ENCODE measurements around the gene C12orf57. TPM values are rescaled to one million over a fixed set of nuclear protein-coding genes. Genes with fewer than 3 reads are reported as not detected.

The C12orf57 gene
- total and polyA plus RNA-seq, 10 of the 15 experiments (the other 5 are each of a cell fraction or from before 2014, with no cell fraction given): 64.5 to 377 (median 211) TPM

- H3K4me3 ChIP-seq: no peak overlapping the region
- CTCF ChIA-PET: no interaction called here
- no peaks in the 10 kb centered on the region for H3K9me3 ChIP-seq (replicated peaks; ENCODE audit: control insufficient read depth, insufficient read depth, low read length)
- POLR2A ChIA-PET: interaction anchor here (1.0 kb wide), 1 partner anchor 13 kb away, joined by 4 read pairs; no protein-coding TSS in a partner anchor
- no peak overlapping the region for H3K27ac ChIP-seq (ENCODE audit: control insufficient read depth, insufficient read depth)
- peaks cover 4 to 7% of the 10 kb centered on the region in 2 experiments; a peak in 3 of 4 replicates for H3K36me3 ChIP-seq (ENCODE audit: control insufficient read depth in 2 of 2, insufficient read depth in 2 of 2, low read length in 1 of 2)
- RAD21 ChIA-PET (ENCODE audit: unreplicated experiment): no interaction called here
- DNase-seq (ENCODE audit: low read depth, low spot score) (no peak), ATAC-seq (no peak), FAIRE-seq (no peak)
- H3K9ac ChIP-seq (ENCODE audit: control insufficient read depth, insufficient read depth, low read length): no peak overlapping the region
- WGBS (ENCODE audit: insufficient coverage, insufficient replicate concordance, low lambda C conversion rate, missing lambda C conversion rate): 98% methylated on average over 11 of the region's 11 CpGs
- no peak overlapping the region for H3K4me2 ChIP-seq (ENCODE audit: control insufficient read depth, insufficient read depth)
- no peaks in the 10 kb centered on the region for H4K20me1 ChIP-seq (ENCODE audit: control insufficient read depth, insufficient read depth)
- no peak overlapping the region for H2AFZ ChIP-seq (ENCODE audit: control insufficient read depth, low read depth, low read length)
- in situ Hi-C loops (cut with MboI): no loop called here
- BruUV-seq (replicated peaks): TSS peak; percentile 45
- H3K27me3 ChIP-seq (replicated peaks in 1 of 2; ENCODE audit: control insufficient read depth in 2 of 2, insufficient read depth in 2 of 2, low read length in 1 of 2): no peaks in the 10 kb centered on the region
- no peak for TF ChIP-seq RBBP5 (conservative IDR thresholded peaks at IDR 0.05)
- TF ChIP-seq ATF3 (IDR thresholded peaks at IDR 0.05; ENCODE audit: borderline replicate concordance, extremely low read depth, low read depth, low read length): no peak
- no peak for TF ChIP-seq YBX1 (IDR thresholded peaks at IDR 0.05)
- SMC1A ChIA-PET (ENCODE audit: uncharacterized antibody, unreplicated experiment): interaction anchor here (1.0 kb wide), 1 partner anchor 12 kb away, joined by 3 read pairs; no protein-coding TSS in a partner anchor
- no peaks in the 10 kb centered on the region for H3K79me2 ChIP-seq (ENCODE audit: control insufficient read depth, insufficient read depth, low read length)
- no peaks in the 10 kb centered on the region for H3K4me1 ChIP-seq (ENCODE audit: control insufficient read depth, insufficient read depth, low read length)
- intact Hi-C loops (cut with micrococcal nuclease; ENCODE audit: unreplicated experiment): no loop called here
These were observed 44.2 kb downstream of the C12orf57 start for GRCh38 chr12:6987956-6988553.

MicroRNAs encoded within 50 kb of the gene (microRNA counts, 767-probe panel; counts per million panel counts)
- microRNA hsa-miR-141-3p (1,705 counts per million, percentile 66 among the panel's probes with 10 or more counts), microRNA hsa-miR-200c-3p (2,249 counts per million, percentile 80 among the panel's probes with 10 or more counts)

Small RNA genes within 50 kb of the gene (microRNA-seq; reads per million reads assigned to microRNA genes)
- gene MIR141 (102 reads per million, percentile 74 among the genes with 10 or more reads in this experiment), gene MIR200C (663 reads per million, percentile 86 among the genes with 10 or more reads in this experiment)

Small RNA genes within 50 kb of the gene (small RNA-seq; reads per million reads assigned to genes)
- gene MIR141: 56.2 reads per million, percentile 99 among the genes with 10 or more reads in this experiment
- gene MIR200C: 2.6 reads per million, percentile 71 among the genes with 10 or more reads in this experiment
- not detected for gene RNU7-1
- 16.2 reads per million, percentile 97 among the genes with 10 or more reads in this experiment for gene SCARNA12

Other genes starting within 250 kb of the C12orf57 start
Only the 7 nearest of the 27 such genes appear.
- 2.8 and 4.7 TPM in 2 replicates for gene LRRC23, start 39.2 kb upstream of the C12orf57 start, total RNA-seq (2014; rRNA removed)
- gene LRRC23, start 39.2 kb upstream of the C12orf57 start, total RNA-seq (2014; rRNA removed; fragmentation: Illumina TruSeq; extraction: Trizol): 4.0 and 4.3 TPM in 2 replicates
- 3.1 and 3.8 TPM in 2 replicates for gene LRRC23, start 39.2 kb upstream of the C12orf57 start, total RNA-seq (2021)
- gene LRRC23, start 39.2 kb upstream of the C12orf57 start, polyA plus RNA-seq (2011; rRNA removed): 5.6 and 6.9 TPM in 2 replicates
- gene LRRC23, start 39.2 kb upstream of the C12orf57 start, polyA plus RNA-seq (2014; fragmentation: Illumina TruSeq; extraction: Trizol): 5.2 and 5.4 TPM in 2 replicates
- gene LRRC23, start 39.2 kb upstream of the C12orf57 start, polyA plus RNA-seq (2014; fragmentation: Nextera tagmentation; extraction: Ambion mirVana): 1 to 10 TPM; 1.4 to 2.5 TPM
- 3.1 and 3.3 TPM in 2 replicates for gene LRRC23, start 39.2 kb upstream of the C12orf57 start, polyA plus RNA-seq (2014; rRNA removed)
- 1 to 10 TPM; 3.5 to 5.4 TPM for gene LRRC23, start 39.2 kb upstream of the C12orf57 start, polyA plus RNA-seq (2016; fragmentation: Nextera tagmentation; extraction: Ambion mirVana)
- gene ENO2, start 29.4 kb upstream of the C12orf57 start, total RNA-seq (2014; rRNA removed): 24.8 and 28.0 TPM in 2 replicates
- gene ENO2, start 29.4 kb upstream of the C12orf57 start, total RNA-seq (2014; rRNA removed; fragmentation: Illumina TruSeq; extraction: Trizol): 25.3 and 25.8 TPM in 2 replicates
- 65.4 and 65.5 TPM in 2 replicates for gene ENO2, start 29.4 kb upstream of the C12orf57 start, total RNA-seq (2021)
- 159 and 196 TPM in 2 replicates for gene ENO2, start 29.4 kb upstream of the C12orf57 start, polyA plus RNA-seq (2011; rRNA removed)
- gene ENO2, start 29.4 kb upstream of the C12orf57 start, polyA plus RNA-seq (2014; fragmentation: Illumina TruSeq; extraction: Trizol): 59.1 and 61.1 TPM in 2 replicates
- gene ENO2, start 29.4 kb upstream of the C12orf57 start, polyA plus RNA-seq (2014; fragmentation: Nextera tagmentation; extraction: Ambion mirVana): 10 to 100 TPM; 37.3 to 42.1 TPM
- gene ENO2, start 29.4 kb upstream of the C12orf57 start, polyA plus RNA-seq (2014; rRNA removed): 61.3 and 68.1 TPM in 2 replicates
- gene ENO2, start 29.4 kb upstream of the C12orf57 start, polyA plus RNA-seq (2016; fragmentation: Nextera tagmentation; extraction: Ambion mirVana): 10 to 100 TPM; 39.8 to 44.1 TPM
- 2.6 and 3.3 TPM in 2 replicates for gene ATN1, start 16.1 kb upstream of the C12orf57 start, total RNA-seq (2014; rRNA removed)
- gene ATN1, start 16.1 kb upstream of the C12orf57 start, total RNA-seq (2014; rRNA removed; fragmentation: Illumina TruSeq; extraction: Trizol): 2.0 and 2.6 TPM in 2 replicates
- gene ATN1, start 16.1 kb upstream of the C12orf57 start, total RNA-seq (2021): 38.0 and 44.5 TPM in 2 replicates
- 1.4 and 3.9 TPM in 2 replicates for gene ATN1, start 16.1 kb upstream of the C12orf57 start, polyA plus RNA-seq (2011; rRNA removed)
- gene ATN1, start 16.1 kb upstream of the C12orf57 start, polyA plus RNA-seq (2014; fragmentation: Illumina TruSeq; extraction: Trizol): 5.8 and 15.4 TPM in 2 replicates
- under 1 TPM; 0.08 to 0.15 TPM for gene ATN1, start 16.1 kb upstream of the C12orf57 start, polyA plus RNA-seq (2014; fragmentation: Nextera tagmentation; extraction: Ambion mirVana)
- gene ATN1, start 16.1 kb upstream of the C12orf57 start, polyA plus RNA-seq (2014; rRNA removed): 19.7 and 28.8 TPM in 2 replicates
- 1 to 10 TPM; 6.1 to 6.2 TPM for gene ATN1, start 16.1 kb upstream of the C12orf57 start, polyA plus RNA-seq (2016; fragmentation: Nextera tagmentation; extraction: Ambion mirVana)
- not detected in 2 replicates for gene RNU7-1, start 206 bp upstream of the C12orf57 start, total RNA-seq (2014; rRNA removed)
- not detected in 2 replicates for gene RNU7-1, start 206 bp upstream of the C12orf57 start, total RNA-seq (2014; rRNA removed; fragmentation: Illumina TruSeq; extraction: Trizol)
- gene RNU7-1, start 206 bp upstream of the C12orf57 start, total RNA-seq (2021): not detected in 2 replicates
- not detected in 2 replicates for gene RNU7-1, start 206 bp upstream of the C12orf57 start, polyA plus RNA-seq (2011; rRNA removed)
- gene RNU7-1, start 206 bp upstream of the C12orf57 start, polyA plus RNA-seq (2014; fragmentation: Illumina TruSeq; extraction: Trizol): not detected in 2 replicates
- gene RNU7-1, start 206 bp upstream of the C12orf57 start, polyA plus RNA-seq (2014; fragmentation: Nextera tagmentation; extraction: Ambion mirVana): not detected
- gene RNU7-1, start 206 bp upstream of the C12orf57 start, polyA plus RNA-seq (2014; rRNA removed): not detected in 2 replicates
- gene RNU7-1, start 206 bp upstream of the C12orf57 start, polyA plus RNA-seq (2016; fragmentation: Nextera tagmentation; extraction: Ambion mirVana): not detected
- 346 and 376 TPM in 2 replicates for gene PTPN6, start 7.3 kb downstream of the C12orf57 start, total RNA-seq (2014; rRNA removed)
- gene PTPN6, start 7.3 kb downstream of the C12orf57 start, total RNA-seq (2014; rRNA removed; fragmentation: Illumina TruSeq; extraction: Trizol): 214 and 235 TPM in 2 replicates
- gene PTPN6, start 7.3 kb downstream of the C12orf57 start, total RNA-seq (2021): 443 and 457 TPM in 2 replicates
- gene PTPN6, start 7.3 kb downstream of the C12orf57 start, polyA plus RNA-seq (2011; rRNA removed): 208 and 364 TPM in 2 replicates
- 265 and 453 TPM in 2 replicates for gene PTPN6, start 7.3 kb downstream of the C12orf57 start, polyA plus RNA-seq (2014; fragmentation: Illumina TruSeq; extraction: Trizol)
- 100 to 1,000 TPM; 229 to 413 TPM for gene PTPN6, start 7.3 kb downstream of the C12orf57 start, polyA plus RNA-seq (2014; fragmentation: Nextera tagmentation; extraction: Ambion mirVana)
- gene PTPN6, start 7.3 kb downstream of the C12orf57 start, polyA plus RNA-seq (2014; rRNA removed): 397 and 409 TPM in 2 replicates
- 100 to 1,000 TPM; 325 to 364 TPM for gene PTPN6, start 7.3 kb downstream of the C12orf57 start, polyA plus RNA-seq (2016; fragmentation: Nextera tagmentation; extraction: Ambion mirVana)
- gene PHB2, start 26.6 kb downstream of the C12orf57 start, total RNA-seq (2014; rRNA removed): 517 and 520 TPM in 2 replicates
- gene PHB2, start 26.6 kb downstream of the C12orf57 start, total RNA-seq (2014; rRNA removed; fragmentation: Illumina TruSeq; extraction: Trizol): 421 and 455 TPM in 2 replicates
- 466 and 483 TPM in 2 replicates for gene PHB2, start 26.6 kb downstream of the C12orf57 start, total RNA-seq (2021)
- 395 and 522 TPM in 2 replicates for gene PHB2, start 26.6 kb downstream of the C12orf57 start, polyA plus RNA-seq (2011; rRNA removed)
- 410 and 549 TPM in 2 replicates for gene PHB2, start 26.6 kb downstream of the C12orf57 start, polyA plus RNA-seq (2014; fragmentation: Illumina TruSeq; extraction: Trizol)
- 100 to 1,000 TPM; 112 to 270 TPM for gene PHB2, start 26.6 kb downstream of the C12orf57 start, polyA plus RNA-seq (2014; fragmentation: Nextera tagmentation; extraction: Ambion mirVana)
- 586 and 591 TPM in 2 replicates for gene PHB2, start 26.6 kb downstream of the C12orf57 start, polyA plus RNA-seq (2014; rRNA removed)
- gene PHB2, start 26.6 kb downstream of the C12orf57 start, polyA plus RNA-seq (2016; fragmentation: Nextera tagmentation; extraction: Ambion mirVana): 100 to 1,000 TPM; 412 to 433 TPM
- gene EMG1, start 26.9 kb downstream of the C12orf57 start, total RNA-seq (2014; rRNA removed): 54.6 and 69.0 TPM in 2 replicates
- 67.8 and 69.9 TPM in 2 replicates for gene EMG1, start 26.9 kb downstream of the C12orf57 start, total RNA-seq (2014; rRNA removed; fragmentation: Illumina TruSeq; extraction: Trizol)
- 82.4 and 84.4 TPM in 2 replicates for gene EMG1, start 26.9 kb downstream of the C12orf57 start, total RNA-seq (2021)
- gene EMG1, start 26.9 kb downstream of the C12orf57 start, polyA plus RNA-seq (2011; rRNA removed): 75.9 and 77.7 TPM in 2 replicates
- 77.2 and 91.3 TPM in 2 replicates for gene EMG1, start 26.9 kb downstream of the C12orf57 start, polyA plus RNA-seq (2014; fragmentation: Illumina TruSeq; extraction: Trizol)
- 100 to 1,000 TPM; 158 to 164 TPM for gene EMG1, start 26.9 kb downstream of the C12orf57 start, polyA plus RNA-seq (2014; fragmentation: Nextera tagmentation; extraction: Ambion mirVana)
- gene EMG1, start 26.9 kb downstream of the C12orf57 start, polyA plus RNA-seq (2014; rRNA removed): 78.0 and 94.4 TPM in 2 replicates
- 100 to 1,000 TPM; 154 to 165 TPM for gene EMG1, start 26.9 kb downstream of the C12orf57 start, polyA plus RNA-seq (2016; fragmentation: Nextera tagmentation; extraction: Ambion mirVana)

Data from GM12878 (cell line).